K562 (cell line): ENCODE data around the gene ONECUT1. TPM values are rescaled to one million over a fixed set of nuclear protein-coding genes. Genes with fewer than 3 reads are reported as not detected.

ENCODE experiments used
- ATAC-seq: fragments of 200-7000 bp; cut with Tn5 transposase; 3 replicates; pipeline ENCODE4 v1.9.1; 2020; ENCODE audit warnings: moderate library complexity
- BruUV-seq: library from RNA; stranded (reverse); fragments of 400-500 nt; replicated peaks from 2 replicates; lab custom pipeline; 2021; lab: Mats Ljungman, UMichigan
- CTCF ChIA-PET: fragments of 300-600 bp; formaldehyde crosslinking; extraction: SDS; loops from one replicate; lab custom pipeline; 2021; ENCODE audit warnings: low intra/inter-chr PET ratio; lab: Yijun Ruan, JAX
- POLR2A ChIA-PET: fragments of 300-600, 350-650 bp; sonication (Branson Sonifier 250); formaldehyde crosslinking; extraction: SDS; loops from one replicate; lab custom pipeline; 2021; ENCODE audit warnings: antibody characterized with exemption, inconsistent platforms; lab: Yijun Ruan, JAX
- DNase-seq, 4 experiments: peaks; one replicate each; pipeline versions ENCODE4 v3.0.0 to v3.0.0-alpha.2; 2011 to 2018; ENCODE audit warnings: low spot score in 3 of 4, mixed read lengths in 3 of 4; ENCODE audit errors: extremely low read depth in 1 of 4
- FAIRE-seq: peaks from 2 replicates; lab custom pipeline; 2011; peaks lifted over from hg19 to GRCh38; lab: Jason Lieb, UNC
- H2AFZ ChIP-seq: 2 replicates; pipeline ENCODE4 v1.6.0; 2011; ENCODE audit warnings: low read depth, low read length, control low read depth, inconsistent platforms
- H3K27ac ChIP-seq: fragments of 200-600 bp; 3 replicates; pipeline ENCODE4 v1.8.0; 2011; ENCODE audit warnings: low read depth, mild to moderate bottlenecking, control low read depth, inconsistent platforms, low read length, moderate library complexity, mixed read lengths; ENCODE audit errors: extremely low read depth
- H3K27me3 ChIP-seq, 2 experiments: fragments of 300-600 bp in 1 of 2; 2 replicates in 1 of 2; 3 replicates in 1 of 2; pipeline versions ENCODE4 v1.6.0 to v1.8.0; 2011; ENCODE audit warnings: inconsistent platforms in 2 of 2, low read length in 2 of 2, mild to moderate bottlenecking in 1 of 2, mixed read lengths in 1 of 2, moderate library complexity in 1 of 2; ENCODE audit not compliant: control insufficient read depth in 2 of 2, insufficient read depth in 2 of 2
- H3K36me3 ChIP-seq: fragments of 300-600 bp; 3 replicates; pipeline ENCODE4 v1.8.0; 2011; ENCODE audit warnings: mild to moderate bottlenecking, low read length, inconsistent platforms; ENCODE audit not compliant: control insufficient read depth, insufficient read depth
- H3K4me1 ChIP-seq, 2 experiments: fragments of 200-600 bp in 1 of 2; replicated peaks in 1 of 2; 2 replicates in 1 of 2; 3 replicates in 1 of 2; pipeline versions ENCODE4 v1.5.1 to v1.8.0; 2011; ENCODE audit warnings: inconsistent platforms in 2 of 2, low read length in 2 of 2, mild to moderate bottlenecking in 1 of 2, mixed read lengths in 1 of 2, moderate library complexity in 1 of 2; ENCODE audit not compliant: control insufficient read depth in 2 of 2, insufficient read depth in 2 of 2
- H3K4me2 ChIP-seq: 2 replicates; pipeline ENCODE4 v1.6.1; 2011; ENCODE audit warnings: low read length, control low read depth, inconsistent platforms, mixed read lengths; ENCODE audit not compliant: insufficient read depth
- H3K4me3 ChIP-seq: fragments of 200-600 bp; sonication (generic), shearing (Covaris generic); 2 replicates; pipeline ENCODE4 v1.5.1; 2016; ENCODE audit warnings: control low read depth, inconsistent platforms
- H3K79me2 ChIP-seq: fragments of 200-600 bp; 3 replicates; pipeline ENCODE4 v1.8.0; 2011; ENCODE audit warnings: low read length, inconsistent platforms; ENCODE audit not compliant: control insufficient read depth, insufficient read depth
- H3K9ac ChIP-seq, 2 experiments: 2 replicates each; pipeline versions ENCODE4 v1.6.0 to v1.6.1; 2011; ENCODE audit warnings: low read depth in 2 of 2, low read length in 2 of 2, control low read depth in 1 of 2, inconsistent platforms in 1 of 2, mild to moderate bottlenecking in 1 of 2, mixed read lengths in 1 of 2; ENCODE audit not compliant: insufficient read depth in 1 of 2
- H3K9me1 ChIP-seq: one replicate; pipeline ENCODE4 v1.6.0; 2011; ENCODE audit warnings: inconsistent platforms, mild to moderate bottlenecking, low read length, moderate library complexity; ENCODE audit not compliant: control insufficient read depth, insufficient read depth
- H3K9me3 ChIP-seq: replicated peaks from 2 replicates; pipeline ENCODE4 v1.5.1; 2011; ENCODE audit warnings: low read depth, low read length, inconsistent platforms; ENCODE audit not compliant: control insufficient read depth, insufficient read depth
- H4K20me1 ChIP-seq: replicated peaks from 2 replicates; pipeline ENCODE4 v1.6.1; 2011; ENCODE audit warnings: low read length, inconsistent platforms, mixed read lengths; ENCODE audit not compliant: control insufficient read depth, insufficient read depth
- CHD2 ChIP-seq: IDR thresholded peaks from 2 replicates; pipeline ENCODE4 v1.6.1; 2011; ENCODE audit warnings: low read depth, low read length
- ETS1 ChIP-seq: conservative IDR thresholded peaks from 2 replicates; pipeline ENCODE4 v1.6.1; 2011; ENCODE audit warnings: low read depth, mild to moderate bottlenecking, low read length; ENCODE audit not compliant: control insufficient read depth
- FOXA1 ChIP-seq: fragments of 450-650 bp; IDR thresholded peaks from 2 replicates; pipeline ENCODE4 v1.6.1; 2016; ENCODE audit warnings: mild to moderate bottlenecking, borderline replicate concordance
- GATAD2B ChIP-seq: fragments of 450-650 bp; IDR thresholded peaks from 2 replicates; pipeline ENCODE4 v1.6.1; 2017; ENCODE audit warnings: mild to moderate bottlenecking, borderline replicate concordance
- HNRNPK ChIP-seq: fragments of 200-400 bp; formaldehyde crosslinking; IDR thresholded peaks from one replicate; pipeline ENCODE4 v1.6.1; 2018; ENCODE audit warnings: mild to moderate bottlenecking, low read depth, low read length; ENCODE audit not compliant: poor library complexity, severe bottlenecking
- JUND ChIP-seq, 2 experiments: IDR thresholded peaks; 2 replicates in 1 of 2; 3 replicates in 1 of 2; pipeline ENCODE4 v1.6.1; 2011; ENCODE audit warnings: borderline replicate concordance in 2 of 2, low read depth in 2 of 2, low read length in 2 of 2, improper control_type of control experiment in 1 of 2, missing biosample characterization in 1 of 2, missing genetic modification characterization in 1 of 2, missing genetic modification reagents in 1 of 2
- NFE2 ChIP-seq: IDR thresholded peaks from 2 replicates; pipeline ENCODE4 v1.6.1; 2014; ENCODE audit warnings: antibody characterized with exemption, low read depth
- PCBP1 ChIP-seq: fragments of 200-400 bp; formaldehyde crosslinking; IDR thresholded peaks from 2 replicates; pipeline ENCODE4 v1.6.1; 2018; ENCODE audit warnings: mild to moderate bottlenecking, low read depth, low read length; ENCODE audit not compliant: poor library complexity, severe bottlenecking
- SLC30A9 ChIP-seq: fragments of 250-450 bp; sonication (Bioruptor Pico); IDR thresholded peaks from 2 replicates; pipeline ENCODE4 v1.8.0; 2022; ENCODE audit warnings: mild to moderate bottlenecking, moderate library complexity
- SNIP1 ChIP-seq: fragments of 450-650 bp; IDR thresholded peaks from 2 replicates; pipeline ENCODE4 v1.7.1; 2017; ENCODE audit warnings: low read depth, mild to moderate bottlenecking
- SRSF1 ChIP-seq: fragments of 200-400 bp; formaldehyde crosslinking; IDR thresholded peaks from 2 replicates; pipeline ENCODE4 v1.6.1; 2017; ENCODE audit warnings: mild to moderate bottlenecking, low read depth, low read length, moderate library complexity
- TCF7L2 ChIP-seq: fragments of 150-350 bp; IDR thresholded peaks from 2 replicates; pipeline ENCODE4 v1.6.1; 2016; ENCODE audit warnings: low read depth, mild to moderate bottlenecking, low read length, moderate library complexity
- TGIF2 ChIP-seq: sonication (generic); formaldehyde crosslinking; IDR thresholded peaks from 2 replicates; pipeline ENCODE4 v1.8.1; 2022; ENCODE audit warnings: mild to moderate bottlenecking, missing genetic modification reagents, moderate library complexity
- THAP12 ChIP-seq: fragments of 250-450 bp; sonication (Bioruptor Pico); IDR thresholded peaks from 2 replicates; pipeline ENCODE4 v1.9.0; 2021; ENCODE audit warnings: mild to moderate bottlenecking, inconsistent platforms
- TSC22D4 ChIP-seq: fragments of 450-650 bp; IDR thresholded peaks from 2 replicates; pipeline ENCODE4 v1.6.1; 2016; ENCODE audit warnings: missing genetic modification characterization, missing biosample characterization, control low read depth
- ZC3H11A ChIP-seq: IDR thresholded peaks from 2 replicates; pipeline ENCODE4 v1.6.1; 2012; ENCODE audit warnings: low read depth, low read length, improper control_type of control experiment
- ZC3H4 ChIP-seq: sonication (generic); formaldehyde crosslinking; IDR thresholded peaks from 2 replicates; pipeline ENCODE4 v1.9.0; 2021; ENCODE audit warnings: missing genetic modification reagents, borderline replicate concordance
- ZFP36 ChIP-seq: fragments of 150-350 bp; IDR thresholded peaks from 2 replicates; pipeline ENCODE4 v1.6.1; 2018; ENCODE audit warnings: low read length, low read depth; ENCODE audit not compliant: partially characterized antibody
- ZNF76 ChIP-seq: fragments of 250-450 bp; sonication (Bioruptor Pico); IDR thresholded peaks from 2 replicates; pipeline ENCODE4 v1.4.0; 2020; ENCODE audit warnings: mild to moderate bottlenecking, moderate library complexity, borderline replicate concordance
- WGBS: fragments of 100-300 bp; shearing (Covaris generic); methylation state at CpG from one replicate; pipeline ENCODE4 v1.1.6; 2016; ENCODE audit warnings: low coverage, mixed read lengths; ENCODE audit not compliant: insufficient coverage; ENCODE audit errors: missing lambda C conversion rate; 5-methylcytosine and 5-hydroxymethylcytosine counted together
- in situ Hi-C: fragments of 300-500 bp; cut with MboI; formaldehyde crosslinking; loops from 4 replicates; pipeline ENCODE4 v1.15.0; 2018; ENCODE audit warnings: inconsistent platforms, mixed read lengths
- intact Hi-C: fragments of 100-400 bp; cut with micrococcal nuclease; formaldehyde crosslinking; loops from 2 replicates; pipeline ENCODE4 v1.14.2; 2022
- polyA plus RNA-seq, 8 experiments: library from polyadenylated mRNA; depleted of rRNA in 4 of 8; stranded (reverse) in 5 of 8; unstranded in 3 of 8; fragments of >200 nt; fragmentation: Nextera tagmentation in 2 of 8; fragmentation: Illumina TruSeq in 1 of 8; extraction: Ambion mirVana in 2 of 8; extraction: Trizol in 1 of 8; gene quantifications; 2 replicates each; pipeline versions ENCODE4 v1.2.1 to v1.2.3, GENCODE V29; 2011 to 2014; ENCODE audit warnings: inconsistent platforms in 1 of 8, missing spikeins in 1 of 8
- total RNA-seq, 7 experiments: library from RNA; depleted of rRNA in 6 of 7; stranded (reverse); fragments of >200 nt in 6 of 7; fragmentation: Illumina TruSeq in 2 of 7; extraction: Trizol in 2 of 7; gene quantifications; 2 replicates each; pipeline versions ENCODE4 v1.2.1 to v1.2.3, GENCODE V29; 2011 to 2021; ENCODE audit warnings: low replicate concordance in 1 of 7

ONECUT1 gene
- total and polyA plus RNA-seq, 9 of the 15 experiments (the other 6 are each of a cell fraction or from before 2014, with no cell fraction given), result not detected

- H3K79me2 ChIP-seq, result no peaks in the 10 kb centered on the region
- peaks cover 2 to 36% of the 10 kb centered on the region in 2 experiments; a peak in 3 of 5 replicates for H3K27me3 ChIP-seq
- BruUV-seq, result no TSS peak
- CTCF ChIA-PET, result no interaction called here
- in situ Hi-C loops, result no loop called here
- H3K9me1 ChIP-seq, result no peaks in the 10 kb centered on the region
- H2AFZ ChIP-seq, result peak overlapping the region; percentile 24; the same call in 1 of the 2 replicates
- H3K9ac ChIP-seq, result peak overlapping the region in 1 of 2 experiments; percentile 68; a peak in 2 of 4 replicates
- H3K36me3 ChIP-seq, result no peaks in the 10 kb centered on the region
- ATAC-seq (no peak; the same call in 2 of the 3 replicates), FAIRE-seq (no peak), DNase-seq (no peak)
- H3K27ac ChIP-seq, result no peak overlapping the region
- H3K4me1 ChIP-seq, result peaks cover 0 to 29% of the 10 kb centered on the region in 2 experiments; a peak in 2 of 5 replicates
- WGBS, result 36% methylated on average over 26 of the region's 51 CpGs
- POLR2A ChIA-PET, result interaction anchor here (1.0 kb wide), 1 partner anchor 11 kb away, joined by 3 read pairs; no protein-coding TSS in a partner anchor
- no peaks in the 10 kb centered on the region for H4K20me1 ChIP-seq
- peak overlapping the region; percentile 31 for H3K4me3 ChIP-seq
- TF ChIP-seq ZC3H4 (CRISPR knock-in tag) (no peak), PCBP1 (no peak), HNRNPK (no peak), CHD2 (no peak), THAP12 (CRISPR knock-in tag) (no peak), TCF7L2 (no peak), ZFP36 (no peak), ETS1 (no peak), GATAD2B (no peak), SLC30A9 (CRISPR knock-in tag) (no peak), ZC3H11A (no peak), ZNF76 (CRISPR knock-in tag) (no peak), SRSF1 (no peak), TSC22D4 (tag) (no peak), FOXA1 (no peak), NFE2 (no peak), TGIF2 (CRISPR knock-in tag) (no peak), JUND (IDR thresholded peaks at IDR 0.05; ENCODE audit: borderline replicate concordance, low read depth, low read length) (no peak), JUND (tag; IDR thresholded peaks at IDR 0.05; ENCODE audit: borderline replicate concordance, low read depth, low read length) (no peak), SNIP1 (no peak)
- no peaks in the 10 kb centered on the region for H3K9me3 ChIP-seq
- peak overlapping the region; percentile 70; the same call in 1 of the 2 replicates for H3K4me2 ChIP-seq
- intact Hi-C loops, result no loop called here
These were observed 451 bp downstream of the ONECUT1 start for GRCh38 chr15:52789601-52790168.
